DMS 273 (cell line): Measurements from ENCODE around the gene FBXO8.

Experiments used
- DNase-seq: peaks from one replicate; lab custom pipeline; 2025; ENCODE audit not compliant: unreplicated experiment; lab: John Stamatoyannopoulos, UW

FBXO8 gene

GRCh38 chr4:174248407-174248806 is 35.1 kb downstream of the FBXO8 start:
- no peak for DNase-seq

- no peak for DNase-seq
Observed at GRCh38 chr4:174245714-174246113, 37.8 kb downstream of the FBXO8 start.

- DNase-seq = no peak
Observed at GRCh38 chr4:174244441-174244840, 39.0 kb downstream of the FBXO8 start.

GRCh38 chr4:174241162-174241561 is 42.3 kb downstream of the FBXO8 start:
- no peak for DNase-seq

GRCh38 chr4:174236359-174236758 is 47.1 kb downstream of the FBXO8 start:
- DNase-seq = no peak

- no peak for DNase-seq
Observed at GRCh38 chr4:174230680-174231079, 52.8 kb downstream of the FBXO8 start.

- DNase-seq = no peak
Observed at GRCh38 chr4:174230148-174230547, 53.3 kb downstream of the FBXO8 start.

GRCh38 chr4:174228988-174229387 is 54.5 kb downstream of the FBXO8 start:
- DNase-seq = no peak

- DNase-seq = no peak
Observed at GRCh38 chr4:174225349-174226049, 58.0 kb downstream of the FBXO8 start.

- no peak for DNase-seq
Observed at GRCh38 chr4:174224550-174224949, 58.9 kb downstream of the FBXO8 start.

- peak; percentile 51 for DNase-seq
Observed at GRCh38 chr4:174222266-174222872, 61.1 kb downstream of the FBXO8 start.

- DNase-seq = peak; percentile 8
Observed at GRCh38 chr4:174218127-174218790, 65.2 kb downstream of the FBXO8 start.

GRCh38 chr4:174217273-174218126 is 66.0 kb downstream of the FBXO8 start:
- peak; percentile 39 for DNase-seq

GRCh38 chr4:174216799-174217272 is 66.6 kb downstream of the FBXO8 start:
- no peak for DNase-seq

- DNase-seq = no peak
Observed at GRCh38 chr4:174215961-174216680, 67.3 kb downstream of the FBXO8 start.

- no peak for DNase-seq
Observed at GRCh38 chr4:174215057-174215456, 68.4 kb downstream of the FBXO8 start.

- DNase-seq = peak; percentile 5
Observed at GRCh38 chr4:174214101-174214878, 69.2 kb downstream of the FBXO8 start.

- DNase-seq = no peak
Observed at GRCh38 chr4:174213731-174214100, 69.8 kb downstream of the FBXO8 start.

GRCh38 chr4:174212061-174212460 is 71.4 kb downstream of the FBXO8 start:
- DNase-seq = no peak

GRCh38 chr4:174211622-174212044 is 71.8 kb downstream of the FBXO8 start:
- DNase-seq = no peak
